ENCODE measurements around the gene CUEDC1.

- no peak for TF ChIP-seq EZH2 (IDR thresholded peaks at IDR 0.05; ENCODE audit: insufficient read depth, poor library complexity, severe bottlenecking)
- no peak for TF ChIP-seq EZH2phosphoT487 (IDR thresholded peaks at IDR 0.05; ENCODE audit: insufficient read depth, low read depth)
Measured at GRCh38 chr17:57909551-57909950, 45.7 kb downstream of the CUEDC1 start.
